Activated T-cell treated with anti-CD3 and anti-CD28 coated beads for 24 hours (primary cell): Measurements from ENCODE around the gene LCP1.

ENCODE experiments used
- DNase-seq: peaks from one replicate; pipeline ENCODE4 v3.0.0-alpha.2; 2020; ENCODE audit warnings: low read depth

The LCP1 gene

DNA sequence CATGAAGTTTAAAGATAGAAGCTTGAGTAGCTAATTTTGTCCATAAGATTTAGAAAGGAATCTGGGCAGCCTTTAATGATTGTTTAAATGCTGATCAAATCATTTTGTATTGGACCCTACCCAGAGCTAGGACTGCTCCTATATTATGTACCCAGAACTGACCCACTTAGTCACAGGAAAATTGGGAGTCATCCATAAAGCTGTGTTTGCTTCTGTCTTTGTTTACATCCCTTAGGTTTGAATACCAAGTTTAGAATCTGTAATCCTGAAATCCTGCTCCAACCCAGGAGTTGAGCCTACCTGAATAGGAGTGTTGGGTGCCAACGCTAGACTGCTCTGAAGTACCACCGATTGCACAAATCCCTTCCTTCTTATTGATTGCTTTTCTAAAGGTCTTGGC lies 23.8 kb downstream of the LCP1 start:
- no peak for DNase-seq

DNA sequence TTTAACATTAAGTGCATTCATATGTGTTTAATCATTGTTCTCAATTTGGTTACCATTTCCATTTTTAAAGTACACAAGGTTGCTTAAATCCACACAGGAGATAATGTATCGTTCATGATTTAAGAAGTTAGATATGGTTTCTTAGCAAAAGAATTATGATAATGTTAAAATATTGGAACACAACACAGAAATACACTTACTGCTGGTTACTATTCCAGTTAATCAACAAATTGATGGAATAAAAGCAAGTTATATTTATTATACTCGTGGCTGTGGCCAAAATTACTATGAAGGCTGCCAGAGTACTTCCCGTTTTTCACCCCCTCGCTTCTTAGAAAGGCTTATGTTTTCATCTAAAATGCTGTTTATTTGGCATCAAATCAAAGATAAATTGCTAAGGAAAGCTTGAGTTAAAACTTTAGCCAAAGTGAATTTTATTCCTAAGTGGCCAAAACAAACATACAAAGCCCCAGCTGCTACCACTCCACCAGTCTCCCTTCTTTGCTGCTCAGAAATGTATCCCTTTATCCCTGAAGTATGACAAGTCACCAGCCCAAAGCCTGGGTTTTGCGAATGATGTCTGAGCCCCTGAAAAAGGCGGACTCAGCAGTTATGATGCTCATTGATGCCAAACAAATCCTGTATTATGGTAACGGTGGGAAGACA lies 27.7 kb downstream of the LCP1 start:
- no peak for DNase-seq

- DNase-seq: no peak
These were observed 29.2 kb downstream of the LCP1 start for GRCh38 chr13:46152627-46153328.

- no peak for DNase-seq
These were observed 31.8 kb downstream of the LCP1 start for GRCh38 chr13:46150134-46150693.

- no peak for DNase-seq
These were observed 32.5 kb downstream of the LCP1 start for GRCh38 chr13:46149272-46150133.

GRCh38 chr13:46146898-46147297 lies 35.1 kb downstream of the LCP1 start:
- DNase-seq: no peak

DNA sequence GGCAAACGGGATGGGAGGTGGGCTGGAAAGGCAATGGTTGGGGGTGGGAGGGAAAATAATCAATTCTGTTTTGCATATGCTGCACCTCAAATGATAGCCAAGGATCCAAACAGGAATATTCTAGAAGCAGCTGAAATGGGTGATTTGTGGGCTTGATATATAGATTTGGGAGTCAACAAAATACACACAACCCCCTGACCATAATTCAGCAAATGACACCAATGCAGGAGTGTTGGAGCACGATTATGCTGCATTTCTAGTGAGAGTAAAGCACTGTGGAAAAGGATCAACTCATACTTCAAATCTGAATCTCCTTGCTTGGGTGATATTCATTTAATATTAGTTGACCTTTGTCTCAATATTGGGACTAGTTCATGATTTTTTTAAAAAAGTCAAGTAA lies 36.0 kb downstream of the LCP1 start:
- no peak for DNase-seq

GRCh38 chr13:46145135-46145534 lies 36.8 kb downstream of the LCP1 start:
- DNase-seq: no peak

DNA sequence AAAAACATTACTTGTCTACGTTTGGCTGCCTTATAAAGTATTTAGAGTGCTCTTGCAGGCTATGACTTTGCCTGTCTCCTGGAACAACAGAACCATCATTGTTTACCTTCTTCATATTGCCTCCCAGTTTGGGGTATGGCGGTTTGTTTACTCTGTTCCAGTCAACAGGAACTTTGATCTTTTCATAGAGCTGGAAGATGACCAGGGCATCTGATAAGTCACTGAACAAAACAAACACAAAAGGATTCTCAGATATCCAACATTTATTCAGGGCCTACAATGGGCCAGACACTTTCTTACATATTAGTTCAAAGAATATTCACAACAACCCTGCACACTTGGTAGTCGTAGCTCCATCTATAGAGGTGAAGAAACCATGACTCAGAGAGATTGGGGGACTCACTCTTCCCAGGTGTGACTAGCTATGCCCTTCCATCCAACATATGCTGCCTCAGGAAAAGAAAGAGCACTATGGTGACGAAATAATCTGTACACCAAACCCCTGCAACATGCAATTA lies 38.7 kb downstream of the LCP1 start:
- no peak for DNase-seq

GRCh38 chr13:46142776-46143175 lies 39.2 kb downstream of the LCP1 start:
- DNase-seq: no peak

GRCh38 chr13:46140044-46140443 lies 41.9 kb downstream of the LCP1 start:
- DNase-seq: no peak

DNA sequence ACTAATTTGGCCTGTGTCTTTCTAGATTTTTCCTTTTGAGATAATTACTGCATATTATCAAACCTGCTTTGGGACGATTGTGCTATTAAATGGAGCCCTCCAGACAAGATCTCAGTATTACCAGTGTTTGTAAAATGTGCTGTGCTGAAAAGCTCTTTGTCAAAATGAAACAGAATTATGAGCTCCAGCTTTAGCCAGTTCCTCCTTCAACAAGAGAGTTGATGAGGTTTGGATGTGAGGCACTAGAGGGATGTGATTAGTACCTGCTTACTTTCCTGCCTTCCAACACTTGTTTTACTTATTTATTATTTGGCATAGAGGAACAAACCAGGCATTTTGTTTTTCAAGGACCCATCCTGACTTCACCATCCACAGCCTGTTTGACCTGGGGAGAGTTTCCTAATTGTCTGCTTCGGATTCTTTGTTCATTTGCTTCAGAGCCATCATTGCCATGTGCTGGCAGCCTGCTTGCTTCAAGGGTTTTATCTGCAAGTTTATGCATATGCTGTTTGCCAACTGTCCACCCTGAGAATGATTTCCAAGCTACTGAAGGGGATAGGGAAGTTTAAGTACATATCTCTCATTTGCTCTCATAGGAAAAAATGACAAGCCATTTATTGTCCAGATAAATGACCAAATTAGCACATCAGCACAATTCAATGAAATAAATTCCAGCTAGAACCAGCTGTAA lies 44.2 kb downstream of the LCP1 start:
- DNase-seq: no peak

GRCh38 chr13:46136688-46137087 lies 45.3 kb downstream of the LCP1 start:
- DNase-seq: no peak

DNA sequence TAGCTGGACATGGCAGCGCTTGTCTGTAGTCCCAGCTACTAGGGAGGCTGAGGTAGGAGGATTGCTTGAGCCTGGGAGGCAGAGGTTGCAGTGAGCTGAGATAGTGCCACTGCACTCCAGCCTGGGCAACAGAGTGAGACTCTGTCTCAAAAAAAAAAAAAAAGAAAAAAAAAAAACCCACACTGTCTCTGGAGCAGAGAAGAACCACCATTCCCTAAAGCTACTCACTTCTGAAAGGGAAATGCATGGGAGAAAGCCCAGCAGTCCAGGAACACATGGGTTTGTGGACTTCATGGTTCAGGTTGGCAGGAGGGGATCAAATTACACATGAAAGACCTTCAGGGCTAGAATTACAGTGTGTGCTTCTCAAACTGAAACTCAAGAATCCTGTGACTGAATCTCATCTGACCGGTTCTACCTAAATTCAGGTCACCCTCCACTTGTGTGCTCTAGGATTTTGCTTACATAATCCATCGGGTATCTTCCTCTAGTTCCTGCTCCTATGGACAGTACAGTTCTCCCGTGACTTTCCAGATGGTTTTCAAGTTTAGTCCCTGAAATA lies 46.9 kb downstream of the LCP1 start:
- DNase-seq: no peak

DNA sequence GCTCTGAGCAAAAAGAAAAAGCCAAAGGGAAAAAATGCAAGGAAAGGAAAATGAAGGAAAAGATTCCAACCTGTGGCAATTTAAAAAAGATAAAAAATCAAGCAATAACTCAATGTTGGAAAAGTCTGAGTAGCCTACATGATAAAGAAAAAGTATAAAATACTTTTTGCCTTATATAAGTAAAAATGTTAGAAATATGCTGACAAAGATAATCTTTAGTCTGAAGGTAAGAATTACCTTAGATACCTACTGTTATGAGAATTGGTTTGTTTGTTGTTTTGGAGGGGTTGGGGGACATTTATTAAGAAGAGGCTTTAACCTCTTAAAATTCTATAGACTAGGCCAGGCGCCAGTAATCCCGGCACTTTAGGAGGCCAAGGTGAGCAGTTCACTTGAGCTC lies 47.5 kb downstream of the LCP1 start:
- no peak for DNase-seq

GRCh38 chr13:46132109-46132508 lies 49.9 kb downstream of the LCP1 start:
- DNase-seq: no peak

- no peak for DNase-seq
These were observed 50.3 kb downstream of the LCP1 start for GRCh38 chr13:46131705-46132104.

- no peak for DNase-seq
These were observed 51.9 kb downstream of the LCP1 start for GRCh38 chr13:46129955-46130618.

GRCh38 chr13:46129124-46129523 lies 52.9 kb downstream of the LCP1 start:
- no peak for DNase-seq

GRCh38 chr13:46127358-46128023 lies 54.5 kb downstream of the LCP1 start:
- no peak for DNase-seq
